ENCODE data around the gene ATP5IF1. TPM values are rescaled to one million over a fixed set of nuclear protein-coding genes. Genes with fewer than 3 reads are reported as not detected.

The ATP5IF1 gene
- total and polyA plus RNA-seq, 9 of the 15 experiments (the other 6 are each of a cell fraction or from before 2014, with no cell fraction given) = 292 to 1,422 (median 388) TPM

DNA sequence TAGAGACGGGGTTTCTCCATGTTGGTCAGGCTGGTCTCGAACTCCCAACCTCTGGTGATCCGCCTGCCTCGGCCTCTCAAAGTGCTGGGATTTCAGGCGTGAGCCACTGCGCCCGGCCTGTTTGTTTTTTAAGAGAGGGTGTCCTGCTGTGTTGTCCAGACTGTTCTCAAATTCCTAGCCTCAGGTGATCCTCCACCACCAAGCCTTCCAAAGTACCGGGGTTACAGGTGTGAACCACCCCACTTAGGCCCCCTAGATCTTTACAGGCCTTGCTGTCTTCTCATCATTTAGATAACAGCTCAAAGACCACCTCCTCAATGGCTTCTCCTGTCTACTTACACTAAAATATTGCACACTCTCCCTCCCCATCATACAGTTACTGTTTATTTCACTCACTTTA, 29.7 kb downstream of the ATP5IF1 start (continued):
- TF ChIP-seq, protein P1, sequence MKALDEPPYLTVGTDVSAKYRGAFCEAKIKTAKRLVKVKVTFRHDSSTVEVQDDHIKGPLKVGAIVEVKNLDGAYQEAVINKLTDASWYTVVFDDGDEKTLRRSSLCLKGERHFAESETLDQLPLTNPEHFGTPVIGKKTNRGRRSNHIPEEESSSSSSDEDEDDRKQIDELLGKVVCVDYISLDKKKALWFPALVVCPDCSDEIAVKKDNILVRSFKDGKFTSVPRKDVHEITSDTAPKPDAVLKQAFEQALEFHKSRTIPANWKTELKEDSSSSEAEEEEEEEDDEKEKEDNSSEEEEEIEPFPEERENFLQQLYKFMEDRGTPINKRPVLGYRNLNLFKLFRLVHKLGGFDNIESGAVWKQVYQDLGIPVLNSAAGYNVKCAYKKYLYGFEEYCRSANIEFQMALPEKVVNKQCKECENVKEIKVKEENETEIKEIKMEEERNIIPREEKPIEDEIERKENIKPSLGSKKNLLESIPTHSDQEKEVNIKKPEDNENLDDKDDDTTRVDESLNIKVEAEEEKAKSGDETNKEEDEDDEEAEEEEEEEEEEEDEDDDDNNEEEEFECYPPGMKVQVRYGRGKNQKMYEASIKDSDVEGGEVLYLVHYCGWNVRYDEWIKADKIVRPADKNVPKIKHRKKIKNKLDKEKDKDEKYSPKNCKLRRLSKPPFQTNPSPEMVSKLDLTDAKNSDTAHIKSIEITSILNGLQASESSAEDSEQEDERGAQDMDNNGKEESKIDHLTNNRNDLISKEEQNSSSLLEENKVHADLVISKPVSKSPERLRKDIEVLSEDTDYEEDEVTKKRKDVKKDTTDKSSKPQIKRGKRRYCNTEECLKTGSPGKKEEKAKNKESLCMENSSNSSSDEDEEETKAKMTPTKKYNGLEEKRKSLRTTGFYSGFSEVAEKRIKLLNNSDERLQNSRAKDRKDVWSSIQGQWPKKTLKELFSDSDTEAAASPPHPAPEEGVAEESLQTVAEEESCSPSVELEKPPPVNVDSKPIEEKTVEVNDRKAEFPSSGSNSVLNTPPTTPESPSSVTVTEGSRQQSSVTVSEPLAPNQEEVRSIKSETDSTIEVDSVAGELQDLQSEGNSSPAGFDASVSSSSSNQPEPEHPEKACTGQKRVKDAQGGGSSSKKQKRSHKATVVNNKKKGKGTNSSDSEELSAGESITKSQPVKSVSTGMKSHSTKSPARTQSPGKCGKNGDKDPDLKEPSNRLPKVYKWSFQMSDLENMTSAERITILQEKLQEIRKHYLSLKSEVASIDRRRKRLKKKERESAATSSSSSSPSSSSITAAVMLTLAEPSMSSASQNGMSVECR (CRISPR knock-in tag; IDR thresholded peaks at IDR 0.05) = peak; percentile 28; the same call in 1 of the 2 replicates
- TF ChIP-seq GABPB1 (CRISPR knock-in tag; IDR thresholded peaks at IDR 0.05) (no peak), KDM2B (CRISPR knock-in tag; IDR thresholded peaks at IDR 0.05) (no peak)

DNA sequence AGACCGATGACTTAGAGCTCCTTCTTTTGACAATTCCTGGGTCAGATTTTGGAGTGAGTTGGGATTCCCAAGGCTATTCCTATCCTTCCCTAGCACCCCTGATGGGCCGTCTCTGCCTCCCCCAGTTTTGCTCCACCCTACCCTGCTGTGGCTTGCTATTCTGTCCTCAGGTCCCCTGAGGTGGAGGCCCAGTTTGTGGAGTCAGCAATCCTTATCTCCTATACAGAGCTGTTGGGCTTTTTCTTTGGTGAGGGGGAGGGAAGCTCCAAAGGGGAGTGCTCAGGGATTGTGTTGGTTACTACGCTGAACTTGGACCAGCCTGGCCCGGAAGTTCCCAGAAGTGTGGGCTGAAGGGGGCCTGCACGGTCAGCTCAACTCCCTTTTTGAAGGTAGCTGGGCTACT, 31.0 kb downstream of the ATP5IF1 start:
- ChIA-PET POLR2A (interaction anchor here (0.5 to 22.0 kb wide), 17 partner anchors 10 to 973 kb away, joined by 3 to 547 read pairs (median 5); partner anchors contain the start of genes ATP5IF1, MED18 and RCC1), CTCF (ENCODE audit: low intra/inter-chr PET ratio) (interaction anchor here (0.5 kb wide), 1 partner anchor 15 kb away, joined by 6 read pairs; no protein-coding TSS in a partner anchor)
- Histone ChIP-seq H3K9me1 (ENCODE audit: control insufficient read depth, insufficient read depth, low read length) (no peaks in the 10 kb centered on the region), H3K79me2 (ENCODE audit: control insufficient read depth, insufficient read depth, low read length) (peaks cover 80% of the 10 kb centered on the region), H3K27me3 (ENCODE audit: control insufficient read depth in 2 of 2, insufficient read depth in 2 of 2, low read length in 2 of 2) (no peaks in the 10 kb centered on the region), H3K27ac (ENCODE audit: extremely low read depth, low read depth, low read length) (peak overlapping the region; percentile 71), H2AFZ (ENCODE audit: low read depth, low read length) (peak overlapping the region; percentile 47), H3K36me3 (ENCODE audit: control insufficient read depth, insufficient read depth, low read length) (peaks cover 33% of the 10 kb centered on the region; the same call in 2 of the 3 replicates), H3K9me3 (replicated peaks; ENCODE audit: control insufficient read depth, insufficient read depth, low read depth, low read length) (no peaks in the 10 kb centered on the region), H3K4me2 (ENCODE audit: insufficient read depth, low read length) (peak overlapping the region; percentile 68), H3K9ac (ENCODE audit: insufficient read depth in 1 of 2, low read depth in 2 of 2, low read length in 2 of 2) (peak overlapping the region; percentile 42 to 62; a peak in 3 of 4 replicates), H4K20me1 (replicated peaks; ENCODE audit: control insufficient read depth, insufficient read depth, low read length) (peaks cover 48% of the 10 kb centered on the region), H3K4me1 (replicated peaks in 1 of 2; ENCODE audit: control insufficient read depth in 2 of 2, insufficient read depth in 2 of 2, low read length in 2 of 2) (peaks cover 44 to 56% of the 10 kb centered on the region in 2 experiments), H3K4me3 (no peak overlapping the region)
- ATAC-seq (peak; percentile 85), DNase-seq (ENCODE audit: extremely low read depth in 1 of 4, low spot score in 3 of 4) (peak; percentile 76 to 94 (median 81)), FAIRE-seq (peak; percentile 95)
- WGBS (ENCODE audit: insufficient coverage, low coverage, missing lambda C conversion rate) = under 1% methylated on average over 5 of the region's 5 CpGs
- in situ Hi-C loops (cut with MboI) = no loop called here
- intact Hi-C loops (cut with micrococcal nuclease) = loop anchor here (2.0 kb wide), 1 partner anchor 18 kb away; no protein-coding TSS in a partner anchor
- no TSS peak for BruUV-seq (replicated peaks)
- TF ChIP-seq SMARCE1 (IDR thresholded peaks at IDR 0.05) = 0 out of 2 replicates have a peak, but pooled peaks have one; percentile 74
- TF ChIP-seq CREB3 (tag; conservative IDR thresholded peaks at IDR 0.05; ENCODE audit: low read depth) = 0 out of 2 replicates have a peak, but pooled peaks have one; percentile 22
- peak in 1 of 2 experiments; percentile 20 for TF ChIP-seq AFF1 (IDR thresholded peaks at IDR 0.05; ENCODE audit: low read depth in 1 of 2, partially characterized antibody in 2 of 2)
- peak; percentile 73; the same call in 1 of the 2 replicates for TF ChIP-seq HDGF (IDR thresholded peaks at IDR 0.05)
- 0 out of 2 replicates have a peak, but pooled peaks have one; percentile 32 for TF ChIP-seq SMC3 (conservative IDR thresholded peaks at IDR 0.05; ENCODE audit: insufficient read depth, low read depth, low read length)

Data from K562 (cell line).